ENCODE measurements around the gene MARK3.
A peak's percentile ranks its signal among the peaks of the same experiment; 100 is the strongest.

Gene MARK3

DNA sequence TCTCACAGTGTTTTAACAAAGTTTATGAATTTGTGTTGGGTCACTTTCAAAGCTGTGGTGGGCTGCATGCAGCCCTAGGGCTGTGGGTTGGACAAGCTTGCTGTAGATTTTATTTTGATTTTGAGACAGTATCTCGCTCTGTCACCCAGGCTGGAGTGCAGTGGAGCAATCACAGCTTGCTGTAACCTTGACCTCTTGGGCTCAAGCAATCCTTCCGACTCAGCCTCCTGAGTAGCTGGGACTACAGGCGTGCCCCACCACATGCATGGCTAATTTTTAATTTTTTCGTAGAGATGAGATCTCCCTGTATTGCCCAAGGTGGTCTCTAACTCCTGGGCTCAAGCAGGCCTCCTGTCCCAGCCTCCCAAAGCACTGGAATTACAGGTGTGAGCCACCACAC is 5.4 kb downstream of the MARK3 start:
- ChIA-PET POLR2A (interaction anchor here (0.6 to 1.4 kb wide), 3 partner anchors 25 to 488 kb away, joined by 3 to 6 read pairs (median 3); partner anchors contain the start of gene EIF5), CTCF (interaction anchor here (0.8 to 8.9 kb wide), 34 partner anchors 8 to 339 kb away, joined by 3 to 148 read pairs (median 4); partner anchors contain the start of gene EIF5)
- TF ChIP-seq, protein P1, sequence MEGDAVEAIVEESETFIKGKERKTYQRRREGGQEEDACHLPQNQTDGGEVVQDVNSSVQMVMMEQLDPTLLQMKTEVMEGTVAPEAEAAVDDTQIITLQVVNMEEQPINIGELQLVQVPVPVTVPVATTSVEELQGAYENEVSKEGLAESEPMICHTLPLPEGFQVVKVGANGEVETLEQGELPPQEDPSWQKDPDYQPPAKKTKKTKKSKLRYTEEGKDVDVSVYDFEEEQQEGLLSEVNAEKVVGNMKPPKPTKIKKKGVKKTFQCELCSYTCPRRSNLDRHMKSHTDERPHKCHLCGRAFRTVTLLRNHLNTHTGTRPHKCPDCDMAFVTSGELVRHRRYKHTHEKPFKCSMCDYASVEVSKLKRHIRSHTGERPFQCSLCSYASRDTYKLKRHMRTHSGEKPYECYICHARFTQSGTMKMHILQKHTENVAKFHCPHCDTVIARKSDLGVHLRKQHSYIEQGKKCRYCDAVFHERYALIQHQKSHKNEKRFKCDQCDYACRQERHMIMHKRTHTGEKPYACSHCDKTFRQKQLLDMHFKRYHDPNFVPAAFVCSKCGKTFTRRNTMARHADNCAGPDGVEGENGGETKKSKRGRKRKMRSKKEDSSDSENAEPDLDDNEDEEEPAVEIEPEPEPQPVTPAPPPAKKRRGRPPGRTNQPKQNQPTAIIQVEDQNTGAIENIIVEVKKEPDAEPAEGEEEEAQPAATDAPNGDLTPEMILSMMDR (IDR thresholded peaks at IDR 0.05; ENCODE audit: control extremely low read depth, extremely low read depth, low read depth, missing control alignments), result no peak
- DNase-seq (ENCODE audit: extremely low spot score), result no peak

DNA sequence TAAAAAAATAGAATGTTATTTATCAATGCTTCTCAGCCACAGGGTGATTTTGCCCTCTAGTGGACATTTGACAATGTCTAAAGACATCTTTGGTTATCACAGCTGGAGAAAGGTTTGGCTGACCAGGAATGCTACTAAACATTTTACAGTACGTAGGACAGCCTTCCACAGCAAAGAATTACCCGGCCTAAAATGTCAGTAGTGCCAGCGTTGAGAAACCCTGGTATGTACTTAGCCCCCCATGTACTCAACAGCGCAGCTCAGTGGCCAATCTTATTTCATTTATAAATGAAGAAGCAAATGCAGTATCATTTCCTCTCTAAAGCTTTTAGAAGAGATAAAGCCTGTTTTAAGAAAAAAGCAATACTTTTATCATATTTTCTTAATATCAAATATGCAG is 5.8 kb downstream of the MARK3 start:
- ChIA-PET POLR2A (interaction anchor here (0.6 to 1.4 kb wide), 5 partner anchors 25 to 867 kb away, joined by 3 to 6 read pairs (median 3); partner anchors contain the start of gene EIF5), CTCF (interaction anchor here (0.6 to 8.9 kb wide), 33 partner anchors 8 to 340 kb away, joined by 3 to 148 read pairs (median 5); partner anchors contain the start of gene EIF5)
- TF ChIP-seq, protein P1 (IDR thresholded peaks at IDR 0.05; ENCODE audit: control extremely low read depth, extremely low read depth, low read depth, missing control alignments), result peak; percentile 52
- peak; percentile 48 for DNase-seq (ENCODE audit: extremely low spot score)

DNA sequence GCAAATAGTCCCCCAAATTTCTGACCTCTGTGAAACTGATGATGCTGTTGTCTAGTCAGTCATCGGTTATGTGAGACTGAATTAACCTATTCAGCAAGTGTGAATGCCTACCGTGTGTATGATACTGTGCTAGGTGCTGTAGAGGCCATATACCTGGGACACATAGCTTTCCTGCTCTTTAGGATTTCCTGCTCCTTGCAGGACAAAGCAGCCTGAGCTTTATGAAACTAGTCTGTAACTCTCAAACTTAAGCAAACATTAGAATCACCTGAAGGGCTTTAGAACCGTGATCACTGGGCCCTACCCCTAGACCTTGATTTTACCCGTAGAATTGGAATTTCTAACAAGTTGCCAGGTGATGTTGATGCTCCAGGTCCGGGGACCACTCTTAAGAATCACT is 6.9 kb downstream of the MARK3 start:
- TF ChIP-seq, protein P1 (IDR thresholded peaks at IDR 0.05; ENCODE audit: control extremely low read depth, extremely low read depth, low read depth, missing control alignments), result no peak
- POLR2A ChIA-PET, result no interaction called here
- DNase-seq (ENCODE audit: extremely low spot score), result no peak
- CTCF ChIA-PET, result interaction anchor here (1.0 to 8.9 kb wide), 14 partner anchors 9 to 287 kb away, joined by 3 to 148 read pairs (median 8); partner anchors contain the start of gene MARK3

DNA sequence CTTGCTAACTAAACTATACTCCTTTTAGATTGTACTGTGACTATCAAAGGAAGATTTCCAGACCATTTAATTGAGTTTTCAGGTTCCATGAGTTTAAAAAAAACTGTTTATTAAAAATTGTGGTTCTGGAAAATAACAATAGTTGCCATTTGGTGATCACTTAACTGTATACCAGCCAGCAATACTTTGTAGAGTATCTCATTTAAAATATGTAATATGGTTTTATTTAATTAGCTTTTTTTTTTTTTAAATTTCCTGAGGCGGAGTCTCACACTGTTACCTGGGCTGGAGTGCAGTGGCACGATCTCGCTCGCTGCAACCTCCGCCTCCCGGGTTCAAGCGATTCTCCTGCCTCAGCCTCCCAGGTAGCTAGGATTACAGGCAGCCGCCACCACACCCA is 7.4 kb downstream of the MARK3 start:
- TF ChIP-seq, protein P1 (IDR thresholded peaks at IDR 0.05; ENCODE audit: control extremely low read depth, extremely low read depth, low read depth, missing control alignments), result no peak
- ChIA-PET POLR2A (no interaction called here), CTCF (interaction anchor here (1.0 to 8.9 kb wide), 13 partner anchors 9 to 288 kb away, joined by 3 to 148 read pairs (median 6); partner anchors contain the start of gene MARK3)
- no peak for DNase-seq (ENCODE audit: extremely low spot score)

DNA sequence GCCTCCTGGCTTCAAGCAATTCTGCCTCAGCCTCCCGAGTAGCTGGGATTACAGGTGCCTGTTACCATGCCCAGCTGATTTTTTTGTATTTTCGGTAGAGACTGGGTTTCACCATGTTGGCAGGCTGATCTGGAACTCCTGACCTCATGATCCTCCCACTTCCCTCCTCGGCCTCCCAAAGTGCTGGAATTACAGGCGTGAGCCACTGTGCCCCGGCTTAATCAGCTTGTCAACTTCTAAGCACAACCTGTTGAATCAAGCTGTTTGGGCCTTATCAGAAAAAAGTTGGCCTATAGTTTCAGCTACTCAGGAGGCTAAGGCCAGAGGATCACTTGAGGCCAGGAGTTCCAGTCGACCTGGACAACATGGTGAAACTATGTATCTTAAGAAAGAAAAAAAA is 7.9 kb downstream of the MARK3 start:
- TF ChIP-seq, protein P1 (IDR thresholded peaks at IDR 0.05; ENCODE audit: control extremely low read depth, extremely low read depth, low read depth, missing control alignments), result no peak
- DNase-seq (ENCODE audit: extremely low spot score), result no peak
- ChIA-PET CTCF (interaction anchor here (1.0 to 8.9 kb wide), 15 partner anchors 10 to 288 kb away, joined by 3 to 148 read pairs (median 5); partner anchors contain the start of gene MARK3), POLR2A (interaction anchor here (0.7 kb wide), 1 partner anchor 58 kb away, joined by 3 read pairs; no protein-coding TSS in a partner anchor)

DNA sequence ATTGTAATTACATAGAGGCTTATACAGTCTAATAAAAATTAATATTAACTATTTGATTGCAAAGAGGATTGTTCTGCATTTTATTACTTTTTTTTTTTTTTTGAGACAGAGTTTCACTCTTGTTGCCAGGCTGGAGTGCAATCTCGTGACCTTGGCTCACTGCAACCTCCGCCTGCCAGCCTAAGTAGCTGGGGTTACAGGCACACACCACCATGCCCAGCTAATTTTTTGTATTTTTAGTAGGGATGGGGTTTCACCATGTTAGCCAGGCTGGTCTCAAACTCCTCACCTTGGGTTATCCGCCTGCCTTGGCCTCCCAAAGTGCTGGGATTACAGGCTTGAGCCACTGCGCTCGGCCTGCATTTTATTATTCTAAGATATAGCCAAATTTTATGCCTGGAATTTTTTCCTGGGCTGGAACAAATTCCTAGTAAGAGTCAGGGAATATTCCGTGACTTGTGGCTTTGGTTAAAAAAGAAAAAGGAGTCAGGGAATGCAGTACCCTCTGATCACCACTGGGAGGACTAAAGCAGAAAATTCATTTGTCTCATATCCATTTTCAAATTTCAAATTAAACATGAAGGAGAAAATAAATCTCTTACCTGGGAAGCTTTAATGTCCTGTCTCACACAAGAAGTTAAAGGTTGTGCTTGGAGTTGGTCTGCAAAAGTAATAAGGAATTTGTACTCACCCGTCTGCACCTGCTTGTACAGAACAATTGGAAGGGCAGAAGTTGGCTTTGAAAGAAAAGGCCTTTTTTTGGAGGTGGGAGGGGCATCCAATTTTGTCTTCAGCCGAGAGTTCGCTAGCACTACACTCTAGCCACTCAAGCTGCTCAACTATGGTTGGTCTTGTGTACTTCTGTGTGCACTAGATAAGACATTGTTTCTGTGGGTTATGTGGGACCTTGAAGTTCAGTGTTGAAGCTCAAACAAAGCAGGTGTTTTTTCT is 8.7 kb downstream of the MARK3 start:
- TF ChIP-seq, protein P1 (IDR thresholded peaks at IDR 0.05; ENCODE audit: control extremely low read depth, extremely low read depth, low read depth, missing control alignments), result peak; percentile 40
- no peak for DNase-seq (ENCODE audit: extremely low spot score)
- ChIA-PET POLR2A (interaction anchor here (0.6 to 0.7 kb wide), 2 partner anchors 59 to 68 kb away, joined by 3 read pairs; no protein-coding TSS in a partner anchor), CTCF (interaction anchor here (1.0 to 8.9 kb wide), 15 partner anchors 10 to 289 kb away, joined by 3 to 148 read pairs (median 5); partner anchors contain the start of gene MARK3)
